Measurements from ENCODE around the gene MERTK.
A peak's percentile ranks its signal among the peaks of the same experiment; 100 is the strongest.

Gene MERTK

GRCh38 chr2:112021781-112022231 is 123.4 kb downstream of the MERTK start:
- no peak overlapping the region for H3K4me3 ChIP-seq (IDR thresholded peaks at IDR 0.05; ENCODE audit: insufficient read depth, low read depth, low read length)
- peaks cover 42% of the 10 kb centered on the region for H3K4me1 ChIP-seq (ENCODE audit: low read depth, poor library complexity, severe bottlenecking)
- H3K79me2 ChIP-seq (ENCODE audit: insufficient read depth, low read depth) = no peaks in the 10 kb centered on the region
- H3K27me3 ChIP-seq (ENCODE audit: insufficient read depth, low read depth) = no peaks in the 10 kb centered on the region
- H3K9ac ChIP-seq = no peak overlapping the region
- no peak overlapping the region for H3K27ac ChIP-seq
- H3K36me3 ChIP-seq (ENCODE audit: insufficient read depth) = no peaks in the 10 kb centered on the region
- TF ChIP-seq, protein P1, sequence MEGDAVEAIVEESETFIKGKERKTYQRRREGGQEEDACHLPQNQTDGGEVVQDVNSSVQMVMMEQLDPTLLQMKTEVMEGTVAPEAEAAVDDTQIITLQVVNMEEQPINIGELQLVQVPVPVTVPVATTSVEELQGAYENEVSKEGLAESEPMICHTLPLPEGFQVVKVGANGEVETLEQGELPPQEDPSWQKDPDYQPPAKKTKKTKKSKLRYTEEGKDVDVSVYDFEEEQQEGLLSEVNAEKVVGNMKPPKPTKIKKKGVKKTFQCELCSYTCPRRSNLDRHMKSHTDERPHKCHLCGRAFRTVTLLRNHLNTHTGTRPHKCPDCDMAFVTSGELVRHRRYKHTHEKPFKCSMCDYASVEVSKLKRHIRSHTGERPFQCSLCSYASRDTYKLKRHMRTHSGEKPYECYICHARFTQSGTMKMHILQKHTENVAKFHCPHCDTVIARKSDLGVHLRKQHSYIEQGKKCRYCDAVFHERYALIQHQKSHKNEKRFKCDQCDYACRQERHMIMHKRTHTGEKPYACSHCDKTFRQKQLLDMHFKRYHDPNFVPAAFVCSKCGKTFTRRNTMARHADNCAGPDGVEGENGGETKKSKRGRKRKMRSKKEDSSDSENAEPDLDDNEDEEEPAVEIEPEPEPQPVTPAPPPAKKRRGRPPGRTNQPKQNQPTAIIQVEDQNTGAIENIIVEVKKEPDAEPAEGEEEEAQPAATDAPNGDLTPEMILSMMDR (conservative IDR thresholded peaks at IDR 0.05; ENCODE audit: low read depth, low read length) = no peak
- no peak overlapping the region for H3K4me2 ChIP-seq
- no peak overlapping the region for H2AFZ ChIP-seq (ENCODE audit: low read depth)
- no peaks in the 10 kb centered on the region for H4K20me1 ChIP-seq (ENCODE audit: insufficient read depth)

DNA sequence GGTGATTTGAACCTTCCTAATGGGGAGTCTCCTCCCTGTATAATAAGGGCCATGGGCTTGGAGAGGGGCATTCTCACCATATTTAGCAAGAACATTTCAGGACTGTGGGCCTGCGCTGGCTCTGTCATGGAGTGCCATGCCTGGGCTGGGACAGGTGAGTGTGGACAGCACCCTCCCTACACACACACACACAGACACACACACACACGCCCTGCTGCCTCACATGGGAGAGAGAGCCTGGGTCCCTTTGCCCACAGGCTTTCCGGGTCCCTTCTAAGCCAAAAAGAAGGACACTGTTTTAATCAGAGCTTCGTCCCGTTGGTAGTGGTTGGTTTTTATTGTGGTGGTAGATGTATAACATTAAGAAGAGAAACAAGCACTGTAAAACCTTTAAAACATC is 125.3 kb downstream of the MERTK start:
- no peaks in the 10 kb centered on the region for H3K79me2 ChIP-seq (ENCODE audit: insufficient read depth, low read depth)
- TF ChIP-seq, protein P1 (conservative IDR thresholded peaks at IDR 0.05; ENCODE audit: low read depth, low read length) = no peak
- H3K9ac ChIP-seq = peak overlapping the region; percentile 61
- no peaks in the 10 kb centered on the region for H3K36me3 ChIP-seq (ENCODE audit: insufficient read depth)
- H3K4me1 ChIP-seq (ENCODE audit: low read depth, poor library complexity, severe bottlenecking) = peaks cover 41% of the 10 kb centered on the region
- H3K4me2 ChIP-seq = peak overlapping the region; percentile 56
- H2AFZ ChIP-seq (ENCODE audit: low read depth) = peak overlapping the region; percentile 51
- H3K27ac ChIP-seq = peak overlapping the region; percentile 88
- no peak overlapping the region for H3K4me3 ChIP-seq (IDR thresholded peaks at IDR 0.05; ENCODE audit: insufficient read depth, low read depth, low read length)
- H3K27me3 ChIP-seq (ENCODE audit: insufficient read depth, low read depth) = no peaks in the 10 kb centered on the region
- H4K20me1 ChIP-seq (ENCODE audit: insufficient read depth) = no peaks in the 10 kb centered on the region

DNA sequence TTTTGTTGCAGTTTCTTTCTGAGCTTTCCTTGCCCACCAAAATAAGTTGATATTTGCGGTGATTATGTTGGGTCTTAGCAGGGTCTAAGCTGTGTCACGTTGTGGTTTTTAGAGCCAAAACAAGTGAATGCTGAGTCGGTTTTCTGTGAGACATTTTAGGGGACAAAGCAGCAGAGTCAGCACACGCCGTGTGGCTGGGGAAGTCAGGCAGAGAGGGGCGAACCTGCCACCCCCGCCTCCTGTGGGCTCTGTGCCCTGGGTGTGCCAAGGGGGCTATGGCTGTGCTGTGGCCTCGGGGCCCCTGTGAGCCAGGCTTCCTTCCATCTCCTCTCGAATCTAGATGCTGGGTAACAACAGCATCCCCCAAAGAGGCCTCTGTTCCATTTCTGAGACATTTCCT is 125.8 kb downstream of the MERTK start:
- Histone ChIP-seq H3K4me2 (peak overlapping the region; percentile 56), H3K27me3 (ENCODE audit: insufficient read depth, low read depth) (no peaks in the 10 kb centered on the region), H3K4me3 (IDR thresholded peaks at IDR 0.05; ENCODE audit: insufficient read depth, low read depth, low read length) (no peak overlapping the region), H3K79me2 (ENCODE audit: insufficient read depth, low read depth) (no peaks in the 10 kb centered on the region), H3K9ac (peak overlapping the region; percentile 61), H2AFZ (ENCODE audit: low read depth) (peak overlapping the region; percentile 51), H4K20me1 (ENCODE audit: insufficient read depth) (no peaks in the 10 kb centered on the region), H3K4me1 (ENCODE audit: low read depth, poor library complexity, severe bottlenecking) (peaks cover 41% of the 10 kb centered on the region), H3K36me3 (ENCODE audit: insufficient read depth) (no peaks in the 10 kb centered on the region), H3K27ac (peak overlapping the region; percentile 88)
- TF ChIP-seq, protein P1 (conservative IDR thresholded peaks at IDR 0.05; ENCODE audit: low read depth, low read length) = no peak

DNA sequence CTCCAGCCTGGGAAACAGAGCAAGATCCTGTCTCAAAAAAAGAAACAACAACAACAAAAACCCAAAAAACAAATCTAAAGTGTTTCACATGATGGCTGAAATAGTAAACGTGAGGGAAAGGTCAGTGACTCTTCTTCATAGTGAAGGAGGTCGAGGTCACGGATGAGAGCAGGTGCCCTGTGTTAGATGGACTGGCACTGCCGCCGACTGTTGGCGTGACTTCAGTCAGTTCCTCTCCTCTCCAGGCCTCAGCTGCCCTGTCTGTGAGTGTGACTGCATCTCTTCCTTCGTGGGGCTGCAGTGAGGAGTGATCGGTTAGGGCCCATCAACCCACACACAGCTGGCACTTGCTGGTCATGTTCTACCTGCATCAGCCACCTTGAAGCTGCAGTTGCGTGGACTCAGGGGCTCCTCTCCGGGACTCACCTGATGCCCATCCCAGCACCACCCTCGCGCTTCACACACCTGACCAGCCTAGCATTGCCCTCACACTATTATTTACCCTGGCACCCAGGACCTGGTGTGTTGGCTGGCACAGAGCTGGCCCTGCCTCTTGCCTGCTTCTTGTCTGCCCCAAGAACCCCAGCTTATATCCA is 126.6 kb downstream of the MERTK start:
- no peaks in the 10 kb centered on the region for H3K79me2 ChIP-seq (ENCODE audit: insufficient read depth, low read depth)
- H3K9ac ChIP-seq = peak overlapping the region; percentile 61; the same call in 1 of the 2 replicates
- H3K4me2 ChIP-seq = peak overlapping the region; percentile 56; the same call in 1 of the 2 replicates
- H2AFZ ChIP-seq (ENCODE audit: low read depth) = peak overlapping the region; percentile 51; the same call in 1 of the 2 replicates
- peaks cover 41% of the 10 kb centered on the region for H3K4me1 ChIP-seq (ENCODE audit: low read depth, poor library complexity, severe bottlenecking)
- H4K20me1 ChIP-seq (ENCODE audit: insufficient read depth) = no peaks in the 10 kb centered on the region
- TF ChIP-seq, protein P1 (conservative IDR thresholded peaks at IDR 0.05; ENCODE audit: low read depth, low read length) = no peak
- H3K36me3 ChIP-seq (ENCODE audit: insufficient read depth) = no peaks in the 10 kb centered on the region
- peak overlapping the region; percentile 88 for H3K27ac ChIP-seq
- H3K4me3 ChIP-seq (IDR thresholded peaks at IDR 0.05; ENCODE audit: insufficient read depth, low read depth, low read length) = no peak overlapping the region
- H3K27me3 ChIP-seq (ENCODE audit: insufficient read depth, low read depth) = no peaks in the 10 kb centered on the region

All from KMS-11 (cell line).